ENCODE results near the gene PLA2G4E. TPM values are rescaled to one million over a fixed set of nuclear protein-coding genes. Genes with fewer than 3 reads are reported as not detected.

PLA2G4E gene
- total RNA-seq, 1 experiment from 2014 or later: not detected

GRCh38 chr15:42064271-42064670, 43.4 kb upstream of the PLA2G4E start:
- intact Hi-C loops (cut with micrococcal nuclease): no loop called here
- no peaks in the 10 kb centered on the region for H4K20me1 ChIP-seq (ENCODE audit: low read length)
- H3F3A ChIP-seq (ENCODE audit: low read length, unreplicated experiment): no peaks in the 10 kb centered on the region
- TF ChIP-seq EZH2phosphoT487 (IDR thresholded peaks at IDR 0.05; ENCODE audit: borderline replicate concordance, low read length) (no peak), CTCF (conservative IDR thresholded peaks at IDR 0.05; ENCODE audit: low read depth, low read length) (no peak), EZH2 (IDR thresholded peaks at IDR 0.05; ENCODE audit: low read length, unreplicated experiment) (no peak)
- no peaks in the 10 kb centered on the region for H3K9me2 ChIP-seq (replicated peaks; ENCODE audit: low read length)
- no peaks in the 10 kb centered on the region for H3K79me2 ChIP-seq (ENCODE audit: low read length)
- CTCF ChIA-PET: interaction anchor here (1.5 kb wide), 1 partner anchor 20 kb away, joined by 3 read pairs; no protein-coding TSS in a partner anchor
- no peaks in the 10 kb centered on the region for H3K27me3 ChIP-seq (ENCODE audit: low read length)
- POLR2A ChIA-PET (ENCODE audit: unreplicated experiment): no interaction called here
- no TSS peak for BruUV-seq (replicated peaks)
- no peaks in the 10 kb centered on the region for H3K9me3 ChIP-seq (ENCODE audit: low read length)
- H3K36me3 ChIP-seq (ENCODE audit: low read depth, low read length): no peaks in the 10 kb centered on the region
- no peak overlapping the region for H3K4me2 ChIP-seq (ENCODE audit: low read length)
- ATAC-seq (no peak), DNase-seq (no peak)
- no peak overlapping the region for H3K27ac ChIP-seq (ENCODE audit: low read length)
- H3K9ac ChIP-seq (ENCODE audit: low read length): no peak overlapping the region
- no peak overlapping the region for H3K4me3 ChIP-seq (ENCODE audit: low read length)
- no peak overlapping the region for H2AFZ ChIP-seq (ENCODE audit: low read length)
- peaks cover 17% of the 10 kb centered on the region; the same call in 1 of the 2 replicates for H3K4me1 ChIP-seq (ENCODE audit: insufficient read depth, low read length)

GRCh38 chr15:42063122-42063848, 42.4 kb upstream of the PLA2G4E start:
- Histone ChIP-seq H3K9me2 (replicated peaks; ENCODE audit: low read length) (no peaks in the 10 kb centered on the region), H3K9ac (ENCODE audit: low read length) (no peak overlapping the region), H3K4me2 (ENCODE audit: low read length) (no peak overlapping the region), H3K4me3 (ENCODE audit: low read length) (no peak overlapping the region), H3K36me3 (ENCODE audit: low read depth, low read length) (no peaks in the 10 kb centered on the region), H3K9me3 (ENCODE audit: low read length) (no peaks in the 10 kb centered on the region), H2AFZ (ENCODE audit: low read length) (no peak overlapping the region), H3K27ac (ENCODE audit: low read length) (no peak overlapping the region), H3K4me1 (ENCODE audit: insufficient read depth, low read length) (peaks cover 17% of the 10 kb centered on the region), H3K27me3 (ENCODE audit: low read length) (no peaks in the 10 kb centered on the region), H4K20me1 (ENCODE audit: low read length) (no peaks in the 10 kb centered on the region), H3K79me2 (ENCODE audit: low read length) (no peaks in the 10 kb centered on the region), H3F3A (ENCODE audit: low read length, unreplicated experiment) (no peaks in the 10 kb centered on the region)
- POLR2A ChIA-PET (ENCODE audit: unreplicated experiment): no interaction called here
- CTCF ChIA-PET: no interaction called here
- intact Hi-C loops (cut with micrococcal nuclease): no loop called here
- DNase-seq (no peak), ATAC-seq (no peak)
- no TSS peak for BruUV-seq (replicated peaks)
- TF ChIP-seq EZH2phosphoT487 (IDR thresholded peaks at IDR 0.05; ENCODE audit: borderline replicate concordance, low read length): no peak
- TF ChIP-seq EZH2 (IDR thresholded peaks at IDR 0.05; ENCODE audit: low read length, unreplicated experiment): no peak
- TF ChIP-seq CTCF (conservative IDR thresholded peaks at IDR 0.05; ENCODE audit: low read depth, low read length): no peak

- Histone ChIP-seq H3K4me1 (ENCODE audit: insufficient read depth, low read length) (peaks cover 25% of the 10 kb centered on the region), H3K9ac (ENCODE audit: low read length) (no peak overlapping the region), H3K4me3 (ENCODE audit: low read length) (no peak overlapping the region), H4K20me1 (ENCODE audit: low read length) (no peaks in the 10 kb centered on the region), H2AFZ (ENCODE audit: low read length) (no peak overlapping the region), H3K9me2 (replicated peaks; ENCODE audit: low read length) (no peaks in the 10 kb centered on the region), H3K27me3 (ENCODE audit: low read length) (no peaks in the 10 kb centered on the region), H3F3A (ENCODE audit: low read length, unreplicated experiment) (no peaks in the 10 kb centered on the region), H3K27ac (ENCODE audit: low read length) (no peak overlapping the region), H3K79me2 (ENCODE audit: low read length) (no peaks in the 10 kb centered on the region), H3K4me2 (ENCODE audit: low read length) (no peak overlapping the region), H3K9me3 (ENCODE audit: low read length) (no peaks in the 10 kb centered on the region), H3K36me3 (ENCODE audit: low read depth, low read length) (no peaks in the 10 kb centered on the region)
- ATAC-seq: no peak
- intact Hi-C loops (cut with micrococcal nuclease): no loop called here
- ChIA-PET CTCF (no interaction called here), POLR2A (ENCODE audit: unreplicated experiment) (interaction anchor here (0.6 kb wide), 2 partner anchors 72 to 281 kb away, joined by 3 to 11 read pairs; no protein-coding TSS in a partner anchor)
- DNase-seq: no peak
- TF ChIP-seq EZH2 (IDR thresholded peaks at IDR 0.05; ENCODE audit: low read length, unreplicated experiment): no peak
- no peak for TF ChIP-seq CTCF (conservative IDR thresholded peaks at IDR 0.05; ENCODE audit: low read depth, low read length)
- no peak for TF ChIP-seq EZH2phosphoT487 (IDR thresholded peaks at IDR 0.05; ENCODE audit: borderline replicate concordance, low read length)
- no TSS peak for BruUV-seq (replicated peaks)
Measured at GRCh38 chr15:42062284-42062806, 41.5 kb upstream of the PLA2G4E start.
